Measurements from ENCODE around the gene MZT2B. TPM values are rescaled to one million over a fixed set of nuclear protein-coding genes. Genes with fewer than 3 reads are reported as not detected.
A peak's percentile ranks its signal among the peaks of the same experiment; 100 is the strongest.
"Not testable (repeated sequence)": the region's sequence is repeated elsewhere in the genome, so short reads cannot be mapped to it uniquely, and the experiment has no call there.

Gene MZT2B
- total and polyA plus RNA-seq, 11 donors, result 269 to 623 (median 360) TPM

- no peak for TF ChIP-seq CTCF (IDR thresholded peaks at IDR 0.05)
- TF ChIP-seq POLR2A (IDR thresholded peaks at IDR 0.05), result no peak
- Histone ChIP-seq H3K36me3 (peaks cover 0 to 43% (median 24%) of the 10 kb centered on the region in 9 donors), H3K27ac (no peak overlapping the region), H3K4me3 (no peak overlapping the region), H3K4me1 (peaks cover 0 to 16% (median 0%) of the 10 kb centered on the region in 12 donors), H3K9me3 (no peaks in the 10 kb centered on the region), H3K27me3 (no peaks in the 10 kb centered on the region)
- ATAC-seq, result no peak
- intact Hi-C loops (cut with DNase I), result loop anchor here in 5 of 10 donors (5.0 to 10.0 kb wide), 2 partner anchors 174 to 176 kb away; no protein-coding TSS in a partner anchor
- DNase-seq, result no peak
- 87 to 96% (median 90%) methylated on average over 9 of the region's 9 CpGs for WGBS, 4 donors
Measured at GRCh38 chr2:130158631-130159030, 23.4 kb upstream of the MZT2B start.

GRCh38 chr2:130159376-130159775 lies 22.7 kb upstream of the MZT2B start:
- Histone ChIP-seq H3K4me1 (peaks cover 0 to 16% (median 0%) of the 10 kb centered on the region in 12 donors), H3K36me3 (peaks cover 0 to 45% (median 32%) of the 10 kb centered on the region in 9 donors)

GRCh38 chr2:130160131-130160530 lies 21.9 kb upstream of the MZT2B start:
- H3K36me3 ChIP-seq, result peaks cover 0 to 47% (median 35%) of the 10 kb centered on the region in 9 donors
- 94 to 100% (median 98%) methylated on average over 6 of the region's 6 CpGs for WGBS, 4 donors

More at GRCh38 chr2:130159376-130159775, 22.7 kb upstream of the MZT2B start:
- not testable (repeated sequence) for H3K27me3 ChIP-seq, DNase-seq, ATAC-seq, H3K4me3 ChIP-seq, H3K27ac ChIP-seq, H3K9me3 ChIP-seq
- intact Hi-C loops (cut with DNase I), result loop anchor here in 5 of 10 donors (5.0 to 10.0 kb wide), 2 partner anchors 173 to 175 kb away; no protein-coding TSS in a partner anchor
- 92 to 99% (median 94%) methylated on average over 4 of the region's 4 CpGs for WGBS, 4 donors

GRCh38 chr2:130160838-130161705 lies 21.0 kb upstream of the MZT2B start:
- intact Hi-C loops (cut with DNase I); H3K27me3 ChIP-seq; H3K9me3 ChIP-seq; H3K4me3 ChIP-seq: not testable (repeated sequence)
- Histone ChIP-seq H3K36me3 (peaks cover 0 to 54% (median 42%) of the 10 kb centered on the region in 9 donors), H3K27ac (peak overlapping the region in 9 of 12 donors; percentile 13 to 79 (median 49)), H3K4me1 (peaks cover 0 to 12% (median 0%) of the 10 kb centered on the region in 12 donors)
- ATAC-seq, result peak; percentile 72 to 89 (median 80)
- WGBS, 4 donors, result 65 to 74% (median 71%) methylated on average over 23 to 25 of the region's 25 CpGs
- DNase-seq, result peak in 4 of 5 donors; percentile 51 to 81 (median 58)
- peak in 2 of 12 donors; percentile 20 for TF ChIP-seq CTCF (IDR thresholded peaks at IDR 0.05)

More at GRCh38 chr2:130160131-130160530, 21.9 kb upstream of the MZT2B start:
- peaks cover 0 to 16% (median 0%) of the 10 kb centered on the region in 12 donors for H3K4me1 ChIP-seq
- no peak for DNase-seq
- H3K4me3 ChIP-seq, result no peak overlapping the region
- intact Hi-C loops (cut with DNase I), result no loop called here
- no peaks in the 10 kb centered on the region for H3K27me3 ChIP-seq
- TF ChIP-seq CTCF (IDR thresholded peaks at IDR 0.05) (no peak), POLR2A (IDR thresholded peaks at IDR 0.05) (no peak)
- no peak for ATAC-seq
- H3K9me3 ChIP-seq, result no peaks in the 10 kb centered on the region
- peak overlapping the region in 5 of 12 donors; percentile 37 to 55 (median 46) for H3K27ac ChIP-seq

GRCh38 chr2:130162486-130162885 lies 19.6 kb upstream of the MZT2B start:
- DNase-seq; H3K4me3 ChIP-seq; H3K27ac ChIP-seq; H3K27me3 ChIP-seq; intact Hi-C loops (cut with DNase I); H3K9me3 ChIP-seq; H3K4me1 ChIP-seq; ATAC-seq: not testable (repeated sequence)
- H3K36me3 ChIP-seq, result peaks cover 0 to 68% (median 55%) of the 10 kb centered on the region in 9 donors
- WGBS, 4 donors, result 91 to 100% (median 95%) methylated on average over 3 to 7 of the region's 7 CpGs

Measured in heart left ventricle (tissue), 16 donors.